Hepatocyte (in vitro differentiated cells): ENCODE results near the gene UGT1A7.

Experiments
- EZH2 ChIP-seq: fragments of 200-600 bp; sonication (generic); IDR thresholded peaks from 2 replicates; pipeline ENCODE4 v1.6.1; 2016; ENCODE audit warnings: antibody characterized with exemption, mild to moderate bottlenecking, borderline replicate concordance
- TF ChIP-seq, protein P1 (sequence below): fragments of 200-600 bp; sonication (generic); IDR thresholded peaks from 2 replicates; pipeline ENCODE4 v1.5.1; 2016; ENCODE audit warnings: antibody characterized with exemption, mild to moderate bottlenecking; ENCODE audit not compliant: poor library complexity

DNA sequence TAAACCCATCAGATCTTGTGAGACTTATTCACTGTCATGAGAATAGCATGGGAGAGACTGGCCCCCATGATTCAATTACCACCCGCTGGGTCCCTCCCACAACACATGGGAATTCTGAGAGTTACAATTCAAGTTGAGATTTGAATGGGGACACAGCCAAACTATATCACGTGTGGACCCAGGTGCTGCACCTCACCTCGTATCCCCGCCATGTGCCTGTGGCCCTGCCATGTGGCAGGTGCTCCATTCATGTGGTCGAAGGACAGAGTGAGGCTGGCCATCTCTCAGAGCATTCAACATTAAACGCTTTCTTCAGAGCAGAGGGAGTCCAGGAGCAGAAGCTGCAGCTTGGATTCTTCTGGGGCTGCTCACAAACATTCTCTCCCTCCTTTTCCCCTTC, 128.7 kb downstream of the UGT1A7 start:
- TF ChIP-seq, protein P1, sequence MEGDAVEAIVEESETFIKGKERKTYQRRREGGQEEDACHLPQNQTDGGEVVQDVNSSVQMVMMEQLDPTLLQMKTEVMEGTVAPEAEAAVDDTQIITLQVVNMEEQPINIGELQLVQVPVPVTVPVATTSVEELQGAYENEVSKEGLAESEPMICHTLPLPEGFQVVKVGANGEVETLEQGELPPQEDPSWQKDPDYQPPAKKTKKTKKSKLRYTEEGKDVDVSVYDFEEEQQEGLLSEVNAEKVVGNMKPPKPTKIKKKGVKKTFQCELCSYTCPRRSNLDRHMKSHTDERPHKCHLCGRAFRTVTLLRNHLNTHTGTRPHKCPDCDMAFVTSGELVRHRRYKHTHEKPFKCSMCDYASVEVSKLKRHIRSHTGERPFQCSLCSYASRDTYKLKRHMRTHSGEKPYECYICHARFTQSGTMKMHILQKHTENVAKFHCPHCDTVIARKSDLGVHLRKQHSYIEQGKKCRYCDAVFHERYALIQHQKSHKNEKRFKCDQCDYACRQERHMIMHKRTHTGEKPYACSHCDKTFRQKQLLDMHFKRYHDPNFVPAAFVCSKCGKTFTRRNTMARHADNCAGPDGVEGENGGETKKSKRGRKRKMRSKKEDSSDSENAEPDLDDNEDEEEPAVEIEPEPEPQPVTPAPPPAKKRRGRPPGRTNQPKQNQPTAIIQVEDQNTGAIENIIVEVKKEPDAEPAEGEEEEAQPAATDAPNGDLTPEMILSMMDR: no peak
- TF ChIP-seq EZH2: no peak
